ENCODE results near the gene DLG1. TPM values are rescaled to one million over a fixed set of nuclear protein-coding genes. Genes with fewer than 3 reads are reported as not detected.
"Not testable (repeated sequence)": the region's sequence is repeated elsewhere in the genome, so short reads cannot be mapped to it uniquely, and the experiment has no call there.

DLG1 gene
- total RNA-seq, 1 experiment from 2014 or later: 111 TPM

GRCh38 chr3:197212290-197212689, 86.1 kb downstream of the DLG1 start:
- DNase-seq (ENCODE audit: low read depth): no peak

- DNase-seq (ENCODE audit: low read depth): not testable (repeated sequence)
These were observed 86.7 kb downstream of the DLG1 start for GRCh38 chr3:197211698-197212097.

GRCh38 chr3:197209366-197210260, 88.8 kb downstream of the DLG1 start:
- no peak for DNase-seq (ENCODE audit: low read depth)

- DNase-seq (ENCODE audit: low read depth): no peak
These were observed 91.5 kb downstream of the DLG1 start for GRCh38 chr3:197206913-197207312.

GRCh38 chr3:197205675-197206074, 92.7 kb downstream of the DLG1 start:
- no peak for DNase-seq (ENCODE audit: low read depth)

- DNase-seq (ENCODE audit: low read depth): no peak
These were observed 93.1 kb downstream of the DLG1 start for GRCh38 chr3:197205265-197205664.

GRCh38 chr3:197204736-197205135, 93.7 kb downstream of the DLG1 start:
- no peak for DNase-seq (ENCODE audit: low read depth)

- no peak for DNase-seq (ENCODE audit: low read depth)
These were observed 94.7 kb downstream of the DLG1 start for GRCh38 chr3:197203714-197204146.

- DNase-seq (ENCODE audit: low read depth): no peak
These were observed 95.7 kb downstream of the DLG1 start for GRCh38 chr3:197202694-197203093.

GRCh38 chr3:197201791-197202452, 96.5 kb downstream of the DLG1 start:
- DNase-seq (ENCODE audit: low read depth): no peak

- not testable (repeated sequence) for DNase-seq (ENCODE audit: low read depth)
These were observed 97.6 kb downstream of the DLG1 start for GRCh38 chr3:197200856-197201255.

GRCh38 chr3:197197334-197197733, 101.1 kb downstream of the DLG1 start:
- DNase-seq (ENCODE audit: low read depth): no peak

GRCh38 chr3:197196192-197196591, 102.2 kb downstream of the DLG1 start:
- DNase-seq (ENCODE audit: low read depth): no peak

GRCh38 chr3:197195326-197195725, 103.1 kb downstream of the DLG1 start:
- no peak for DNase-seq (ENCODE audit: low read depth)

GRCh38 chr3:197193759-197194158, 104.7 kb downstream of the DLG1 start:
- DNase-seq (ENCODE audit: low read depth): not testable (repeated sequence)

GRCh38 chr3:197191897-197192296, 106.5 kb downstream of the DLG1 start:
- no peak for DNase-seq (ENCODE audit: low read depth)

GRCh38 chr3:197189623-197190022, 108.8 kb downstream of the DLG1 start:
- DNase-seq (ENCODE audit: low read depth): no peak

GRCh38 chr3:197188963-197189362, 109.4 kb downstream of the DLG1 start:
- no peak for DNase-seq (ENCODE audit: low read depth)

GRCh38 chr3:197186887-197187588, 111.4 kb downstream of the DLG1 start:
- peak; percentile 45 for DNase-seq (ENCODE audit: low read depth)

- no peak for DNase-seq (ENCODE audit: low read depth)
These were observed 114.8 kb downstream of the DLG1 start for GRCh38 chr3:197183582-197183981.

GRCh38 chr3:197181741-197182140, 116.7 kb downstream of the DLG1 start:
- DNase-seq (ENCODE audit: low read depth): no peak

GRCh38 chr3:197178998-197179397, 119.4 kb downstream of the DLG1 start:
- no peak for DNase-seq (ENCODE audit: low read depth)
